Stimulated activated CD8-positive, alpha-beta memory T cell treated with anti-CD3 and anti-CD28 coated beads, Interleukin-7, amount 100 ng/mL, for 24 hours (primary cell): ENCODE results near the gene CYP2E1.
"Not testable (repeated sequence)": the region's sequence is repeated elsewhere in the genome, so short reads cannot be mapped to it uniquely, and the experiment has no call there.

Experiments
- DNase-seq: peaks from one replicate; pipeline ENCODE4 v3.0.0-alpha.2; 2020; ENCODE audit warnings: low read depth

CYP2E1 gene

GRCh38 chr10:133528845-133529575 is 1.8 kb downstream of the CYP2E1 start:
- DNase-seq: no peak

- no peak for DNase-seq
Measured at GRCh38 chr10:133529576-133529946, 2.4 kb downstream of the CYP2E1 start.

GRCh38 chr10:133530506-133530905 is 3.3 kb downstream of the CYP2E1 start:
- no peak for DNase-seq

- DNase-seq: no peak
Measured at GRCh38 chr10:133532871-133533270, 5.7 kb downstream of the CYP2E1 start.

- DNase-seq: no peak
Measured at GRCh38 chr10:133534417-133534816, 7.3 kb downstream of the CYP2E1 start.

DNA sequence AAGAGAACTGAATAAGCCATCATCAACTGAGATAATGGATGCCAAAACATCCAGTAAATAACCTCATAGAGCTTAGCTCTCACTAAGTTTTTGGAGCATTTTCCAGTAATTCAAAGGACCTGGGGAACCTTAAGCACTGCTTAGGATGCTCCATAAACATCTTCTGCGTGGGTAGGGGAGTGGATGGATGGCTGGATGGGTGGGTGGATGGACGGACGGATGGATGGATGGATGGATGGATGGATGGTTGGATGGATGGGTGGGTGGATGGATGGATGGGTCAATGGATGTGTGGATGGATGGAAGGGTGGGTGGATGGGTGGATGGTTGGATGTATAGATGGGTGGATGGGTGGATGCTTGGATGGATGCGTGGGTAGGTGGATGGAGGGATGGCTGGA is 9.0 kb downstream of the CYP2E1 start:
- DNase-seq: no peak

GRCh38 chr10:133537546-133538545 is 10.7 kb downstream of the CYP2E1 start:
- no peak for DNase-seq

DNA sequence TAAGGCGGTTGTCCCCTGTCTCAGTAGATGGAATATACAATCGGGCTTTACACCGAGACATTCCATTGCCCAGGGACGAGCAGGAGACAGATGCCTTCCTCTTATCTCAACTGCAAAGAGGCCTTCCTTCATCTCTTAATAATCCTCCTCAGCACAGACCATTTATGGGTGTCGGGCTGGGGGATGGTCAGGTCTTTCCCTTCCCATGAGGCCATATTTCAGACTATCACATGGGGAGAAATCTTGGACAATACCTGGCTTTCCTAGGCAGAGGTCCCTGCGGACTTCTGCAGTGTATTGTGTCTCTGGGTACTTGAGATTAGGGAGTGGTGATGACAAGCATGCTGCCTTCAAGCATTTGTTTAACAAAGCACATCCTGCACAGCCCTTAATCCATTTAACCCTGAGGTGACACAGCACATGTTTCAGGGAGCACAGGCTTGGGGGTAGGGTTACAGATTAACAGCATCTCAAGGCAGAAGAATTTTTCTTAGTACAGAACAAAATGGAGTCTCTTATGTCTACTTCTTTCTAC is 14.3 kb downstream of the CYP2E1 start:
- DNase-seq: not testable (repeated sequence)

GRCh38 chr10:133544506-133544905 is 17.3 kb downstream of the CYP2E1 start:
- DNase-seq: no peak

- no peak for DNase-seq
Measured at GRCh38 chr10:133554600-133554999, 27.4 kb downstream of the CYP2E1 start.

DNA sequence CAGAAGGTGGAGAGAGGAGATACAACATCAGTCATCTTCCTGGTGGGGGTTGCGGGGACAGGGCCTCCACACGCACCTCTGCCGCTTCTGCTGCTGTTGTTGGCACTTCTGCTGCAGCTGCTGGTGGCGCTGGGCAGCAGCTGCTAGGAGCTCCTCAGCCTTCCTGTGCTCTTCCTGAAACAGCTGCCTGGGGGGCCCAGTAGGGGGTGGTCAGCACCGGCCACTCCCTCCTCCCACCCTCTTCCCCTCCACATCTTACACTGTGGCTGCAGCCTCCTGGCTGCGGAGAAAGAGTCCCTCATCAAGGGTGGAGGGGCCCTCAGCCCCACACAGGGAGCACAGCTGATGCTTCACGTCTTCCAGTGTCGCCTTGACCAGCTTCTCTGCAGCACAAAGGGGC is 28.4 kb downstream of the CYP2E1 start:
- DNase-seq: no peak

DNA sequence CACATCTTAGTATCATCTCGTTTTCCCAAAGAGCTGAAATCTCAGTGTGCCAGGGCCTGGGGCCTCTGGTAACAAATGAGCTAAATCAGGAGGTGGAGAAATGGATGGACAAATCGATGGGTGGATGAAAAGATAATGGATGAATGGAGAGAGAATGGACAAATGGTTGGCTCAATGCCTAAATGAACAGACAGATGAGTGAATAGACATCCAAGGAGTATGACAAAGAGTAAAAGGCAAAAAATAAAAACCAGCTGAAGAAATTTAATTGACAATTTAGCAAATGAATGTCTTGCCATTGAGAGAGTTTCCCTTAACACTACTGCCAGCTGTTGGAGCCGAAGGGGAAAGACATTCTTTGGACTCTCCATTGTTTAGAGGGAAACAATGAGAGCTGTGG is 30.2 kb downstream of the CYP2E1 start:
- DNase-seq: no peak

DNA sequence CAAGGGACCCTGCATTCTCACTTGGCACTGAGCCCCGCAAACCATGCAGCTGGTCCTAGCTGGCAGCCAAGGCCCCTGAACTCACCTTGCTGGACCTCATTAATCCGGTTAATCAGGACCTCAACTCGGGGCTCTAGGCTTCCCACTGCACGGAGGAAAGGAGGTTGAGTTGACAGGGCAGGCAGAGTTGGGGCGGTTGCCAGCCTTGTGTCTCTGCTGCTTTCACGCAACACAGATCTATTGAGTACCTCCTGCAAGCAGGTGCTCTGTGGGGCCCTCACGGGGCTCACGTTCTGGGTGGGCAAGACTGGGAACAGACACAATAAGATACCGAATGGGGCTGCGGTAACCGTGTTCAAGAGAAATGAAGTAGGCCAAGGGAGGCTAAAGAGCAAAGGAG is 32.1 kb downstream of the CYP2E1 start:
- no peak for DNase-seq

DNA sequence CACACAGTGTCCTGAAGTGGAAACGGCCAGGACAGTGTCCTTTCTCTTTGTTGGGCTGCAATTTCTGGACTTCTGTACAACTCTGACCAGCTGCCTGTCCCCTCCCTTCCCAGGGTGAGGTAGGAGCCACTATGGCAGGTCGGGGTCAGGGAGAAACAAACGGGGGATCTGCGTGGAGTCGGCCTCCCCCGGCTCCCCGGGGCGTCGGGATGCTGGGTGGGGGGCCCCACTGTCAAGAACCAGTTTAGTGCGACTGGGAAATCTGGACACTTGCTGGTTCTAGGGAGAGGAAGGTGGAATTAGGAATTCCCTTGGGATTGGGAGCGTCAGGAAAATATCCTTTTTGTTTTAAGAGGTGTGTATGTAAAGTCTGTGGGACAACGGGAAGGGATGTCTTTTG is 37.7 kb downstream of the CYP2E1 start:
- DNase-seq: no peak

DNA sequence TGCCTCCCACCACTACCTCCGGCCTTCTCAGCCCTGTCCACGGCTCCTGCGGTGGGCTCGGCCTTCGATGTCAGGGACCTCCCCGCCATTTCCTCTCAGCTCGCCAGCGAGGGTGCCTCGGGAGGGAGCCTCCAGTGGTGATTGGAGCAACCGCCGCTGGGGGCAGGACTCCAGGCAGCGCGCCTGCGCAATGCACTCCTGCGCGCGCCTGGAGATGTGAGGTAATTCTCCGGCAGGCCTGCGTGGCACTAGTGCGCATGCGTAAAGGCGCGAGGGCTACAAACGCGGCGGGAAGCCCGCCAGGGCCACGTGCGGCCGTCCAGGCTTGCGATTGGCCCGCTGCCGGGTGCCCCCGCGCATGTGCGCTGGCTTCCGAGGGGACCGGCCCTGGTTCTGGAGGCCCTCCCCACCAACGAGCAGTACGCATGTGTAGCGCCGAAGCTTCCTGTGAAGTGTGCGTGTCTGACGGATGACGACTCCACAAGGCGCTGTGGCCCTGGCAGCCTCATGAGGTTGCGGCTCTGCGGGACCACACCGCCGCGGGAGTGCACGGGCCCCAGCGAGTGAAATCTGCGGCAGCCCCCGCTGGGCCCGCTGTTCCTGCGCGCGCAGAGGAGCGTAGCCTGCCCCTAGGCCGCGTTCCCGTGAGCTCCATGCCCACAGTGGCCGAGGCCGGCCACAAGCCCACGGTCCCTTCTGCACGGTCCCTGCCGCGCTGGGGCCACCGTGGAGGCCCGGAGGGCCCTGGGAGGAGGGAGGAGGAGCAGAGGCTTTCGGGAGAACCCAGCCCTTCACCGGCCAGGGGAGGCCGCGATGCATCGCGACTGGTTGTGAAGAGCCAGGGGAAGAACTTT is 38.5 kb downstream of the CYP2E1 start, which contains the start of gene SYCE1:
Gene SYCE1, minus strand, starts transcription at position 143 of the 854 bp plus-strand sequence. Its CDS starts 54 bp downstream, at position 89.
- DNase-seq: no peak

DNA sequence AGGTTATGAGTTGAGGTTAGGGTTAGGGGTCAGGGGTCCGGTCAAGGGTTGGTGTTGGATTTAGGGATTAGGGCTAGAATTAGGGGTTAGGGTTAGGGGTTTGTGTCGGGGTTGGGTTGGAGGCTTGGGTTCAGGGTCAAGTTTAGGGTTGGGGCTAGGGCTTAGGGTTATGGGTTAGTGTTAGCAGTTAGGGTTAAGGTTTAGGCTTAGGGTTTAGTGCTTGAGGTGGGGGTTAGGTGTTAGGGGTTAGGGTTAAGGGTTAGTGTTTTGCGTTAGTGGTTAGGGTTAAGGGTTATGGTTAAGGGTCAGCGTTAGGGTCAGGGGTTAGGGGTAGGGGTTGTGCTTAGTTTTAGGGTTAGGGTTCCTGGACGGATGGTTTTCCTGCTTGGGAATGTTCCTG is 40.0 kb downstream of the CYP2E1 start:
- no peak for DNase-seq

- no peak for DNase-seq
Measured at GRCh38 chr10:133567609-133568286, 40.6 kb downstream of the CYP2E1 start.

DNA sequence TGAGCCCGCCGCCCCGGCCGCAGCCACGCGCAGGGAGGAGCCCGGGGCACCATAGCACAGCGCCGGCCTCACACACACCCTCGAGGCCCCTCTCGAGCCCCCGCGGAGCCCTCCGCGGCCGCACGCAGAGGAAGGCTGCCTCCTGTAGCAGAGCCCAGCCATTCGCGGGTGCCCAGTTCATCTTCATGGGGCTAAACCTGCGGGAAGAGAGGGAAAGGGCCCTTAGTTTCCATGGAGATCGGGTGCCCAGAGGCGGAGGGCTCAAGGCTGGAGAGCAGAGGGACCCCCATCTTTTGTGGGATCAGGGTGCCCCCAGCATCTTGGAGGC is 41.1 kb downstream of the CYP2E1 start:
- DNase-seq: no peak

- not testable (repeated sequence) for DNase-seq
Measured at GRCh38 chr10:133568831-133569527, 41.8 kb downstream of the CYP2E1 start.

DNA sequence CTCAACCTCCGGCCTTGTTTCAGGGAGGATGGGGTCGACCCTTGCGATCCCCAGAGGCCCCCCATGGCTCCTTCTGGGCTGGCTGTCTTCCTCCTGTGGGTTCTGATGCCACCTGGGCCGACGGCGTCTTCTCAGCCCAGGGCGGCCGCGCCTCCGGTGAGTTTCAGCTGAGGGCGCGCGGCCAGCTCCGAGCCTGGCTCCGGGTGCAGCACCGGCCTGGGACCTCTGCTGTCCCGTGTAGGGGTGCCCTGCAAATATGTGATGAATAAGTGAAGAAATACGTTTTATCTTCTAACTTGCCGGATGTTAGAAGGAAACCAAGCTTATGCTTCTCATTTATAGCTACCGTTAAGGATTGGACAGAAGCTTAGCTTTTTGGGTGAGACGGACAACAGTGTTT is 42.6 kb downstream of the CYP2E1 start:
- DNase-seq: not testable (repeated sequence)

- DNase-seq: not testable (repeated sequence)
Measured at GRCh38 chr10:133572055-133572454, 44.9 kb downstream of the CYP2E1 start.
